DMS 273 (cell line): ENCODE results near the gene UBE2D1.
"Not testable (repeated sequence)": the region's sequence is repeated elsewhere in the genome, so short reads cannot be mapped to it uniquely, and the experiment has no call there.

Source experiments
- DNase-seq: peaks from one replicate; lab custom pipeline; 2025; ENCODE audit not compliant: unreplicated experiment; lab: John Stamatoyannopoulos, UW

UBE2D1 gene

DNA sequence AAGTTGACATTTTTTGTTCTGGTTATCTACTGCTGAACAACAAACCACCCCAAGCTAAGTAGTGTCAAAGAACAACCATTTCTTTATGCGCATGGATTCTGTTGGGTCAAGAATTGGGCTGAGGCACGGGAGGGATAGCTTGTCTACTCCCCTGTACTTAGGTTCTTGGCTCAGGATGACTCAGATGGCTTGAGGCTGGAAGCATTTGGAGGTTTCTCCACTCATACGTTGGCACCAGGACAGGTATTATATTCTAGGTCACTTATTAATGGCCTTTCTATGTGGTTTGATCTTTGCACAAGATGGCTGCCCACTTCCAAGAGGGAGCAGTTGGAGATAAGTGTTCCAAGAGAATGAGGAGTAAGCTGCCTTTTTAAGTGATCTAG is 38.6 kb downstream of the UBE2D1 start:
- no peak for DNase-seq

DNA sequence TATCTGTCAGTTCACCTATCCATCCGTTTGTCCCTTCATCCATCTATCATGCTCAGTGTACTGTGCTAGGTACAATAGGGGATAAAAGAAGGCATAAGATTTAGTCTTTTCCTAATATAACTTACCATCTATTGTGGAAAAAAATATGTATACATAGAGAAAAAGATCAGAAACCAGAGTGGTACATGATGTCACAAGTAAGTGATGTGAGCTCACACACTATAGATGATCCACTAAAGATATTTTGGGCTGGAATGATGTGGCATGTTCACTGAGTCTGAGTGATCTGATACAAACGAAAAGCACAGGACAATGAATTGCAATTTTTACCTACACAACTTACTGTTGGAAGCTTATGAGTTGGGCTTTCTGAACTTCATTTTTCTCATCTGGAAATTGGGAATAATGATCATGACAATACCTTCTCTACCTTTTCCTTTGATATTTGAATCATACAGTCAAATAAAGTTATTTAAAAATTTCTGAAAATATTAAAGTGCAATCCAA is 47.7 kb downstream of the UBE2D1 start:
- DNase-seq: no peak

DNA sequence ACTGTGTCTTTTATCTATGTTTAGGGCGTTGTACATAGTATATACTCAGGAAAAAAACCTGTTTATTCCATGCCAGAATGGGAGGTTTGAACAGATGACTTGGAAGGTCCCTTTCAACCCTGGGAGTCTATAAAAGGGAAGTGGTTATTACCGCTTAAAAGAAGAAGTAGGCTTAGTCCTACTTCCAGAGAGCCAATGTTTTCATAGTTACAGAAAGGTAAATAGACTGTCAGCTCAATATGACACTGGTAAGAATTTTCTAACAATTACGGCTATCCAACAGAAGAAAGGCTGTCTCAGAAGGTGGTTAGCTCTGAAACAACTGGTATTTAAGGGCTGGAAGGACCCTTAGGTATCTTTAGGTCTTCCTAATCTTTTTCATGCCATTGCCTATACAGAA is 49.3 kb downstream of the UBE2D1 start:
- no peak for DNase-seq

DNA sequence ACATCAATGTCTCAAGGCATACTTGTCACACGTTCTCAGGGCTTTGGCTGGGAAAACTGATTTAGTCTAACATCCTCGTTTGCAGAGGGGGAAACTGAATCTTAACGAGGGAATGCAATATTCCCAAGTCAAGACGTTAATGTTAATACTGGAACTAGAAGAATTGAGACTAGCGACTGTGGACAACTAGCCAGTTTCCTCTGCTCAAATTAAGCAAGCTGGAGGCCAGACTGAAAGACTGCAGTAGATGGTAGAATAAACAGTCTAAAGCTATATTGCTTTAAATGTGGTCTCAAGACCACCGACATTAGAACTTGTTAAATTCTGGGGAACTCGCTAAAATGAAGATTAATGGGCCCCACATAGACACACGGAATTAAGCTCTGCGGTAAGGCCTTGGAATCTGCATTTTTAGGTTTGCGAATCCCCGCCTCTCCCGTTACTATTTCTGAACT is 49.8 kb downstream of the UBE2D1 start:
- peak; percentile 35 for DNase-seq

DNA sequence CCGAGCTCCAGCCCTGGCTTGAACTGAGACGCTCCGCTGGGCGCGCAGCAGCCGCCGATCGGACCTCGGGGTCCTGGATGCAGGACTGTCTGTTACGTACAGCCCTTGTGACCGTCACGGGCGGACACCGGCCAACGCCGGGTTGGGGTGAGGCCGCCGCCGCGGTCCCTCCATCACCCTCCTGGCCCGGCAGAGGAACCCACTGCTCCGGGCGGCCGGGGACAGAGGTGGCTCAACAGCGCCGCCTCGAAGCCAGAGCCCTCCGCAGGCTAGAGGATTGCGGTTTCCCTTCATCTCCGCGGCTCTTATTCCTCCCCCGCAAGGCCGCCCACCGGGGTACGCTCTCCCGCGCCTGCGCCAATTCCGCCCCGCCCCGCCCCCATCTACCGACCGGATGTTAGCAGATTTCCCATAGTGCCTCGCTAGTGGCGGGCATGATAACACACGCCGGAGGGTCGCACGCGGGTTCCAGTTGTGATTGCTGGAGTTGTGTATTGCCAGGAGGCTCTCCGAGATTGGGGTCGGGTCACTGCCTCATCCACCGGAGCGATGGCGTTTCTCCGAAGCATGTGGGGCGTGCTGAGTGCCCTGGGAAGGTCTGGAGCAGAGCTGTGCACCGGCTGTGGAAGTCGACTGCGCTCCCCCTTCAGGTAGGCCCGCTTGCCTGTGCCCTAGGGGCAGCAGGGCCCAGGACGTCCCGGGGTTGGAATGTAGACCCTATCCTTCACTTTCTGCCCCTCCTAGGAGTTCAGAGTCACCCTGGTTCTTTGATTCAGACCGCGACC is 50.4 kb downstream of the UBE2D1 start, which contains the start of gene TFAM:
TFAM (plus strand) TSS at position 412 of the 785 bp plus-strand sequence; CDS start at position 550, 138 bp downstream.
- peak; percentile 94 for DNase-seq

- DNase-seq: peak; percentile 61
These were observed 50.9 kb downstream of the UBE2D1 start for GRCh38 chr10:58385784-58386112.

DNA sequence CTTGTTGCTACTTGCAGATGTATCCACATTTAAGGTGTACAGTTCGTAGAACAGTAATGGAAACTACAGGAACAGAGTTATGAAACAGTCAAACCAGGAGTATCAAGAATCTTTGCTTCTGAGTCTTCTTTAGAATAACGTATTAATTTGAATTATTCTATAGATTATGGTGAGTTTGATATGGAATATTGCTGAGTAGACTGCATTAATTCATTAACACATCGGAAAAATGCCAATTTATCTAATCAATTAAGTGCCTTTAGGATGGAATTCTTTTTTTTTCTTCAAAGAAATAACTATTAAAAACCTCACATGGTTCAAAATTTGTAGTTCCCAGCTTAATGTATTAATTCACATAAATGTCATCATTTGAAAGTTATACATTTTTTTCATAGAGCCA is 54.2 kb downstream of the UBE2D1 start:
- DNase-seq: no peak

DNA sequence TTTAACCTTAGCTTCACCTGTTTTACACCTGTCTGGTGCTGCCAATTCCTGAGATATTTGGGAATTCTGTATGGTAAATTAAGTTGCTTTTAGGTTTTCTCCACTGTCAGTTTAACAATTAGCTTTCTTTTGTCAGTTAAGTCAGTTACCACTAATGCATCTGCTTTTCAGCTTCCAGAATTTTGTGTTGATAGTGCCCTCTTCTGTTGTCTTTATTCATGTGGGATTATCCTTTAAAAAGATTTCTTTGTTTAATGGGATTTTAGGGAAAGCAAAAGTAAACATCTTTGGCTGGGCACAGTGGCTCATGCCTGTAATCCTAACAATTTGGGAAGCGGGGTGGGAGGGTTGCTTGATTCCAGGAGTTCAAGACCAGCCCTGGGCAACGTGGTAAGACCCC is 58.5 kb downstream of the UBE2D1 start:
- DNase-seq: no peak

DNA sequence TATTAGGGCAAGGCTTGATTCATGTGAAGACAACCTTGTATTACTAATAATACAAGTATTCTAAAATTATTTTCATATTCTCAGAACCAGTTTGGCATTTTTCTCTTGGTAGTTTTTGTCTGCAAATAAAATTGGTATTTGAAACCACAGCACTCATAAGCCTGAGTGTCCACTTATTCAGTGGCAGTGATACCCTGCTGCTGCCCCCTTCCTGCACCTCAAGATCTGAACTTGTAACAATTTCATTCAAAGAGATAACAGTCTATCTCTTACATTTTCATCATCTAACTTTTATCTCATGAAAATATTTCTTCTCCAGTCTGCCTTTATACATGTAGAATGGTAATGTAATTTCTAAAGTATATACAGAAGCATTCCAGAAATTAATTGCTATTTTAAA is 59.7 kb downstream of the UBE2D1 start:
- no peak for DNase-seq

GRCh38 chr10:58396057-58396456 is 61.3 kb downstream of the UBE2D1 start:
- no peak for DNase-seq

- no peak for DNase-seq
These were observed 63.0 kb downstream of the UBE2D1 start for GRCh38 chr10:58397830-58398229.

GRCh38 chr10:58399410-58399809 is 64.6 kb downstream of the UBE2D1 start:
- no peak for DNase-seq

GRCh38 chr10:58400609-58401008 is 65.8 kb downstream of the UBE2D1 start:
- no peak for DNase-seq

- no peak for DNase-seq
These were observed 69.2 kb downstream of the UBE2D1 start for GRCh38 chr10:58404001-58404400.

GRCh38 chr10:58409956-58410610 is 75.3 kb downstream of the UBE2D1 start:
- no peak for DNase-seq

DNA sequence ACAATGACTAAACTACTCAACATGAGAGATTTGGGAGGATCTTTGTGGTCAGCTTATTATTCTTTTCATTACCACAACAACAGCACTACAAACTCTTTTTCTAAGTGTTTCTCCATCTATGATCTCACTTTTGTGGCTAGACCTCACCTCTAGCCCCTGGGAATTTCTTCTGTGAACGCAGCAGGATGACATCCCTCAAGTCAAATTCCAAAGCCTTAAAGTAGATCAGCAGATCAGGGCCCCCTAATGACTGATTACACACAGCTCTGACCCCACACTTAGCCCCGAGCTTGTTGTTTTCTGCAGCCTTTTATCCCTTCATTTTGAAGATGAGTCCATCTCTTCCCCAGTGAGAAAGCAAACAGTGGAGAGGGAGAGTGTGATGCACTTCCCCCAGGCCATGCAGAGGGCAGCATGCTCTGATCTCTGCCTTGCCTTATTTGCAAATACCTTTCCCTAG is 77.7 kb downstream of the UBE2D1 start:
- DNase-seq: no peak

DNA sequence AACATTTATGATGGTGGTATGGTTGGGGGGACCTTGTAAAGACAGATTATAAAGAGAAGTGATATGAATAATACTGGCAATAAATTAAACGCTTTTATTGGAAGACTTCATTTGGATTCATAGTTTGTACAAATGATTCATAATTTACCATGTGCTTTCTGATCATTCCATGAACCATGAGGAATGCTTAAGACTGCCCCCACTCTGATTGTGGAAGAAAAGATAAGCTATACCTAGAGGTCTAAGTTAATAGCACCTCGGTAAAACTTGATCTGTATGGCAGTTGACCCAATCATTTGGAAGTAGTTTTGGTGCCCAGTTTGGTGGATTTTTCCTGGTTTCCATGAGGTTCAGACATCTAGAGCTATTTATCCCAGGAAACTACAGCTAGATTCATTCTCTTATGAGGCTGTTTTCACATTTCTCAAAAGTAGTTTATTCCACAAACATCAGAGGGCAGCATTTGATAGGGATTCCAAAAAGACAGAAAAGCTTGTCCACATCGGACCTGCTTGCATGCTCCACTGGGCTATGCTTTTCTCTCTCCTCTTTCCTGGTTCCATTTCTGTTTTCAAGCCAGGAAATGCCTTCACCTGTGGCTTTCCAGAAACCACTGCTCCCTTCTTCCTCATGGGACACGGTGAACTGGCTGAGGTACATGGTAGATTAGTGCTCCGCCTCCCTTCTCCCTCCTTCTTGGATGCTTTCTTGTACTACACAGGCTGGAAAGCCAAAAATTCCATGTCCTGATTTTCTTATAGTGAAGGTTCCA is 79.7 kb downstream of the UBE2D1 start:
- peak; percentile 52 for DNase-seq

DNA sequence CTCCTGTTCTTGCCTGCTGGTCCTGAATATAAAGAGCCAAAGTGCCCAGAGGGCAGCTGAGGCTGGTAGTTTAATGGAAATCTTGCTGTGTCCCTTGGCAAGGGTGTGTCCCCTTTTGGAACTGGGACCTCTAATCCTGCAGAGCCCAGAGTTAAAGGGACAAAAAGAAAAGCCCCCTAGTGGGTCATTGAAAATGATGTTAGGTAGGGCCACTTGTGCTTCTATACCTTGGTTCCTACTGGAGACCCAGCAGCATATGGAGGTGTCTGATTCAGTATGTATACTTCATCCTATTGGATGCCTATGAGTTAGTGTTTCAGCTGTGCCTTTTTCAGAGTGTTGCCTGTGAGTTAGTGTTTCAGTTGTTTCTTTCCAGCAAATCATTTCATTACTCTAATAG is 81.0 kb downstream of the UBE2D1 start:
- no peak for DNase-seq

DNA sequence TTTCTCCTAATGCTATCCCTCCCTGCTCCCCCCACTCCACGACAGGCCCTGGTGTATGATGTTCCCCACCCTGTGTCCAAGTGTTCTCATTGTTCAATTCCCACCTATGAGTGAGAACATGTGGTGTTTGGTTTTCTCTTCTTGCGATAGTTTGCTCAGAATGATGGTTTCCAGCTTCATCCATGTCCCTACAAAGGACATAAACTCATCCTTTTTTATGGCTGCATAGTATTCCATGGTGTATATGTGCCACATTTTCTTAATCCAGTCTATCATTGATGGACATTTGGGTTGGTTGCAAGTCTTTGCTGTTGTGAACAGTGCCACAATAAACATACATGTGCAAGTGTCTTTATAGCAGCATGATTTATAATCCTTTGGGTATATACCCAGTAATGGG is 83.1 kb downstream of the UBE2D1 start:
- DNase-seq: not testable (repeated sequence)
